K562 (cell line): ENCODE data around the gene NAV2. TPM values are rescaled to one million over a fixed set of nuclear protein-coding genes. Genes with fewer than 3 reads are reported as not detected.

ENCODE experiments used
- ATAC-seq: fragments of 200-7000 bp; cut with Tn5 transposase; 3 replicates; pipeline ENCODE4 v1.9.1; 2020; ENCODE audit warnings: moderate library complexity
- BruUV-seq: library from RNA; stranded (reverse); fragments of 400-500 nt; replicated peaks from 2 replicates; lab custom pipeline; 2021; lab: Mats Ljungman, UMichigan
- CTCF ChIA-PET: fragments of 300-600 bp; formaldehyde crosslinking; extraction: SDS; loops from one replicate; lab custom pipeline; 2021; ENCODE audit warnings: low intra/inter-chr PET ratio; lab: Yijun Ruan, JAX
- POLR2A ChIA-PET: fragments of 300-600, 350-650 bp; sonication (Branson Sonifier 250); formaldehyde crosslinking; extraction: SDS; loops from one replicate; lab custom pipeline; 2021; ENCODE audit warnings: antibody characterized with exemption, inconsistent platforms; lab: Yijun Ruan, JAX
- DNase-seq, 4 experiments: peaks; one replicate each; pipeline versions ENCODE4 v3.0.0 to v3.0.0-alpha.2; 2011 to 2018; ENCODE audit warnings: low spot score in 3 of 4, mixed read lengths in 3 of 4; ENCODE audit errors: extremely low read depth in 1 of 4
- FAIRE-seq: peaks from 2 replicates; lab custom pipeline; 2011; peaks lifted over from hg19 to GRCh38; lab: Jason Lieb, UNC
- H2AFZ ChIP-seq: 2 replicates; pipeline ENCODE4 v1.6.0; 2011; ENCODE audit warnings: low read depth, low read length, control low read depth, inconsistent platforms
- H3K27ac ChIP-seq: fragments of 200-600 bp; 3 replicates; pipeline ENCODE4 v1.8.0; 2011; ENCODE audit warnings: low read depth, mild to moderate bottlenecking, control low read depth, inconsistent platforms, low read length, moderate library complexity, mixed read lengths; ENCODE audit errors: extremely low read depth
- H3K27me3 ChIP-seq, 2 experiments: fragments of 300-600 bp in 1 of 2; 2 replicates in 1 of 2; 3 replicates in 1 of 2; pipeline versions ENCODE4 v1.6.0 to v1.8.0; 2011; ENCODE audit warnings: inconsistent platforms in 2 of 2, low read length in 2 of 2, mild to moderate bottlenecking in 1 of 2, mixed read lengths in 1 of 2, moderate library complexity in 1 of 2; ENCODE audit not compliant: control insufficient read depth in 2 of 2, insufficient read depth in 2 of 2
- H3K36me3 ChIP-seq: fragments of 300-600 bp; 3 replicates; pipeline ENCODE4 v1.8.0; 2011; ENCODE audit warnings: mild to moderate bottlenecking, low read length, inconsistent platforms; ENCODE audit not compliant: control insufficient read depth, insufficient read depth
- H3K4me1 ChIP-seq, 2 experiments: fragments of 200-600 bp in 1 of 2; replicated peaks in 1 of 2; 2 replicates in 1 of 2; 3 replicates in 1 of 2; pipeline versions ENCODE4 v1.5.1 to v1.8.0; 2011; ENCODE audit warnings: inconsistent platforms in 2 of 2, low read length in 2 of 2, mild to moderate bottlenecking in 1 of 2, mixed read lengths in 1 of 2, moderate library complexity in 1 of 2; ENCODE audit not compliant: control insufficient read depth in 2 of 2, insufficient read depth in 2 of 2
- H3K4me2 ChIP-seq: 2 replicates; pipeline ENCODE4 v1.6.1; 2011; ENCODE audit warnings: low read length, control low read depth, inconsistent platforms, mixed read lengths; ENCODE audit not compliant: insufficient read depth
- H3K4me3 ChIP-seq: fragments of 200-600 bp; sonication (generic), shearing (Covaris generic); 2 replicates; pipeline ENCODE4 v1.5.1; 2016; ENCODE audit warnings: control low read depth, inconsistent platforms
- H3K79me2 ChIP-seq: fragments of 200-600 bp; 3 replicates; pipeline ENCODE4 v1.8.0; 2011; ENCODE audit warnings: low read length, inconsistent platforms; ENCODE audit not compliant: control insufficient read depth, insufficient read depth
- H3K9ac ChIP-seq, 2 experiments: 2 replicates each; pipeline versions ENCODE4 v1.6.0 to v1.6.1; 2011; ENCODE audit warnings: low read depth in 2 of 2, low read length in 2 of 2, control low read depth in 1 of 2, inconsistent platforms in 1 of 2, mild to moderate bottlenecking in 1 of 2, mixed read lengths in 1 of 2; ENCODE audit not compliant: insufficient read depth in 1 of 2
- H3K9me1 ChIP-seq: one replicate; pipeline ENCODE4 v1.6.0; 2011; ENCODE audit warnings: inconsistent platforms, mild to moderate bottlenecking, low read length, moderate library complexity; ENCODE audit not compliant: control insufficient read depth, insufficient read depth
- H3K9me3 ChIP-seq: replicated peaks from 2 replicates; pipeline ENCODE4 v1.5.1; 2011; ENCODE audit warnings: low read depth, low read length, inconsistent platforms; ENCODE audit not compliant: control insufficient read depth, insufficient read depth
- H4K20me1 ChIP-seq: replicated peaks from 2 replicates; pipeline ENCODE4 v1.6.1; 2011; ENCODE audit warnings: low read length, inconsistent platforms, mixed read lengths; ENCODE audit not compliant: control insufficient read depth, insufficient read depth
- JUNB ChIP-seq: fragments of 450-650 bp; formaldehyde crosslinking; conservative IDR thresholded peaks from 2 replicates; pipeline ENCODE4 v1.4.0; 2020; ENCODE audit warnings: mild to moderate bottlenecking
- MED1 ChIP-seq: sonication (generic); formaldehyde crosslinking; IDR thresholded peaks from 2 replicates; pipeline ENCODE4 v1.8.1; 2023; ENCODE audit warnings: missing genetic modification reagents, borderline replicate concordance
- RBM22 ChIP-seq: fragments of 200-400 bp; formaldehyde crosslinking; IDR thresholded peaks from 2 replicates; pipeline ENCODE4 v1.6.1; 2018; ENCODE audit warnings: low read length, low read depth; ENCODE audit not compliant: poor library complexity, severe bottlenecking
- RBM25 ChIP-seq: fragments of 200-400 bp; formaldehyde crosslinking; IDR thresholded peaks from 2 replicates; pipeline ENCODE4 v1.6.1; 2018; ENCODE audit warnings: low read length, low read depth, moderate library complexity; ENCODE audit not compliant: severe bottlenecking
- SRSF1 ChIP-seq: fragments of 200-400 bp; formaldehyde crosslinking; IDR thresholded peaks from 2 replicates; pipeline ENCODE4 v1.6.1; 2017; ENCODE audit warnings: mild to moderate bottlenecking, low read depth, low read length, moderate library complexity
- TBL1XR1 ChIP-seq, 2 experiments: IDR thresholded peaks; 2 replicates each; pipeline ENCODE4 v1.6.1; 2012; ENCODE audit warnings: improper control_type of control experiment in 2 of 2, low read length in 2 of 2, mild to moderate bottlenecking in 1 of 2
- in situ Hi-C: fragments of 300-500 bp; cut with MboI; formaldehyde crosslinking; loops from 4 replicates; pipeline ENCODE4 v1.15.0; 2018; ENCODE audit warnings: inconsistent platforms, mixed read lengths
- intact Hi-C: fragments of 100-400 bp; cut with micrococcal nuclease; formaldehyde crosslinking; loops from 2 replicates; pipeline ENCODE4 v1.14.2; 2022
- polyA plus RNA-seq, 8 experiments: library from polyadenylated mRNA; depleted of rRNA in 4 of 8; stranded (reverse) in 5 of 8; unstranded in 3 of 8; fragments of >200 nt; fragmentation: Nextera tagmentation in 2 of 8; fragmentation: Illumina TruSeq in 1 of 8; extraction: Ambion mirVana in 2 of 8; extraction: Trizol in 1 of 8; gene quantifications; 2 replicates each; pipeline versions ENCODE4 v1.2.1 to v1.2.3, GENCODE V29; 2011 to 2014; ENCODE audit warnings: inconsistent platforms in 1 of 8, missing spikeins in 1 of 8
- total RNA-seq, 7 experiments: library from RNA; depleted of rRNA in 6 of 7; stranded (reverse); fragments of >200 nt in 6 of 7; fragmentation: Illumina TruSeq in 2 of 7; extraction: Trizol in 2 of 7; gene quantifications; 2 replicates each; pipeline versions ENCODE4 v1.2.1 to v1.2.3, GENCODE V29; 2011 to 2021; ENCODE audit warnings: low replicate concordance in 1 of 7
- TF ChIP-seq, protein P1 (sequence below): fragments of 450-650 bp; IDR thresholded peaks from 2 replicates; pipeline ENCODE4 v1.6.1; 2014; ENCODE audit warnings: low read depth, mild to moderate bottlenecking, moderate library complexity, borderline replicate concordance

NAV2 gene
- total and polyA plus RNA-seq, 9 of the 15 experiments (the other 6 are each of a cell fraction or from before 2014, with no cell fraction given), result 0.03 to 0.35 (median 0.05) TPM

- TF ChIP-seq RBM22 (no peak), JUNB (CRISPR knock-in tag) (no peak), MED1 (CRISPR knock-in tag) (no peak), TBL1XR1 (IDR thresholded peaks at IDR 0.05; ENCODE audit: low read length in 2 of 2) (no peak)
- TF ChIP-seq, protein P1, sequence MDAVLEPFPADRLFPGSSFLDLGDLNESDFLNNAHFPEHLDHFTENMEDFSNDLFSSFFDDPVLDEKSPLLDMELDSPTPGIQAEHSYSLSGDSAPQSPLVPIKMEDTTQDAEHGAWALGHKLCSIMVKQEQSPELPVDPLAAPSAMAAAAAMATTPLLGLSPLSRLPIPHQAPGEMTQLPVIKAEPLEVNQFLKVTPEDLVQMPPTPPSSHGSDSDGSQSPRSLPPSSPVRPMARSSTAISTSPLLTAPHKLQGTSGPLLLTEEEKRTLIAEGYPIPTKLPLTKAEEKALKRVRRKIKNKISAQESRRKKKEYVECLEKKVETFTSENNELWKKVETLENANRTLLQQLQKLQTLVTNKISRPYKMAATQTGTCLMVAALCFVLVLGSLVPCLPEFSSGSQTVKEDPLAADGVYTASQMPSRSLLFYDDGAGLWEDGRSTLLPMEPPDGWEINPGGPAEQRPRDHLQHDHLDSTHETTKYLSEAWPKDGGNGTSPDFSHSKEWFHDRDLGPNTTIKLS, result no peak
- TF ChIP-seq, all 486 proteins: peak for 0
Observed at GRCh38 chr11:19743622-19744021, 31.0 kb downstream of the NAV2 start (continued).

- CTCF ChIA-PET, result interaction anchor here (2.3 kb wide), 1 partner anchor 180 kb away, joined by 22 read pairs; no protein-coding TSS in a partner anchor
- H3K27ac ChIP-seq, result no peak overlapping the region
- no peaks in the 10 kb centered on the region for H3K4me1 ChIP-seq
- H3K79me2 ChIP-seq, result no peaks in the 10 kb centered on the region
- no peak overlapping the region for H3K9ac ChIP-seq
- in situ Hi-C loops, result loop anchor here (10.0 kb wide), 1 partner anchor 459 kb away; no protein-coding TSS in a partner anchor
- POLR2A ChIA-PET, result no interaction called here
- TF ChIP-seq SRSF1, result no peak
- peak; percentile 19 for TF ChIP-seq RBM25
- no peaks in the 10 kb centered on the region for H3K9me3 ChIP-seq
- intact Hi-C loops, result loop anchor here (10.0 kb wide), 1 partner anchor 161 kb away; no protein-coding TSS in a partner anchor
- H3K27me3 ChIP-seq, result peaks cover 0 to 7% of the 10 kb centered on the region in 2 experiments; a peak in 2 of 5 replicates
- no peaks in the 10 kb centered on the region for H4K20me1 ChIP-seq
- no TSS peak for BruUV-seq
- no peak overlapping the region for H3K4me2 ChIP-seq
- no peaks in the 10 kb centered on the region for H3K36me3 ChIP-seq
- FAIRE-seq (no peak), ATAC-seq (no peak), DNase-seq (no peak)
- H3K9me1 ChIP-seq, result no peaks in the 10 kb centered on the region
- no peak overlapping the region for H3K4me3 ChIP-seq
- H2AFZ ChIP-seq, result no peak overlapping the region
Observed at GRCh38 chr11:19744130-19744529, 31.5 kb downstream of the NAV2 start.
